NCI-H446 (cell line): Measurements from ENCODE around the gene ITGA7.
"Not testable (repeated sequence)": the region's sequence is repeated elsewhere in the genome, so short reads cannot be mapped to it uniquely, and the experiment has no call there.

Experiments used
- DNase-seq, 2 experiments: peaks; one replicate each; lab custom pipeline; 2025; lab: John Stamatoyannopoulos, UW

The ITGA7 gene

DNA sequence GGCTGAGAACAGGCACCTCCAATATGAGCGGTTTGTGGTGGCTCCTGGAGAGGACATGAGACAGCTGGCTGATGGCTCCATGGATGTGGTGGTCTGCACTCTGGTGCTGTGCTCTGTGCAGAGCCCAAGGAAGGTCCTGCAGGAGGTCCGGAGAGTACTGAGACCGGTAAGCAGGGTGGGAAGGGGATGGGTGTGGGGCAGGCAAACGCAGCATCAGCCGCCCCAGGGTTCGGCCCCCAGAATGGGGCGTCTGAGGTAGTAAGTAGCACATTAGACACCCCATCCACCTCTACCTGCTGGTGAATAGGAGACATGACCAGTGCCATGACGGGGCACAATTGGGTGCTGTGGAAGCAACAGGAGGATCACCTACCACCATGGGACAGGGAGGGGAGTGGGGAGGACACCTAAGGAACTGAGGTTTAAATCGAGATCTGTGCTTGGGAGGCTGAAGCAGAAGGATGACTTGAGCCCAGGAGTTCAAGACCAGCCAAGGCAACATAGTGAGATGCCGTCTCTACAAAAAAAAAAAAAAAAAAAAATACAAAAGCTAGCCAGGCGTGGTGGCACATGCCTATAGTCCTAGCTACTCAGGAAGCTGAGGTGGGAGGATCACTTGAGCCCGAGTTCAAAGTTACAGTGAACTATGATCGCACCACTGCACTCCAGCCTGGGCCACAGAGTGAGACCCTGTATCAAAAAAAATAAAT lies 25.5 kb downstream of the ITGA7 start:
- DNase-seq = no peak

DNA sequence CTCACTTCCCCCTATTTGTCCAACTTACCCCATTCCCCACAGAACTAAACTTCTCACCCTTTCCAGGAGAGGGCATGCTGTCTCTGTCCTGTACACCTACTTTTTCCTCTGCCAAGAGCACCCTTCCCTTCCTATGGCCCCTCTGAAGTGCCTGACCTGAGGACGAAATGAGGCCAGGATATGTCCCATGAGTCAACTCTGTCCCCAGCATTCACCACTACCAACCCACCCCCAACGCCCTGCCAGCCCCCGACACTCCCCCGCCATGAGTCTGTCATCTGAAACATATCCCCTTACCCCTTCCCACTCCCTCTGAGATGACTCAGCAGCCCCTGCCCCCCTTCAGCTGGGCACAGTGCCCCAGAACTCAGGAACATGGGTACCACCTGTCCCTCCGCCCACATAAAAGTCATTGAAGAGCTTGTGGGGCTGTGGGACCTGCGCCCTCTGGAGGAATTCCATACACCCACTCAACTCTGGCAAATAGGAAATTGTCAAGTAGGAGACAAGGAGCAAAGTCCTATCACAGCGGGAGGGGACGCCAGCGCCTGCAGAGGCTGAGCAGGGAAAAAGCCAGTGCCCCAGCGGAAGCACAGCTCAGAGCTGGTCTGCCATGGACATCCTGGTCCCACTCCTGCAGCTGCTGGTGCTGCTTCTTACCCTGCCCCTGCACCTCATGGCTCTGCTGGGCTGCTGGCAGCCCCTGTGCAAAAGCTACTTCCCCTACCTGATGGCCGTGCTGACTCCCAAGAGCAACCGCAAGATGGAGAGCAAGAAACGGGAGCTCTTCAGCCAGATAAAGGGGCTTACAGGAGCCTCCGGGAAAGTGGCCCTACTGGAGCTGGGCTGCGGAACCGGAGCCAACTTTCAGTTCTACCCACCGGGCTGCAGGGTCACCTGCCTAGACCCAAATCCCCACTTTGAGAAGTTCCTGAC lies 26.3 kb downstream of the ITGA7 start:
- DNase-seq = peak; percentile 50 to 61

DNA sequence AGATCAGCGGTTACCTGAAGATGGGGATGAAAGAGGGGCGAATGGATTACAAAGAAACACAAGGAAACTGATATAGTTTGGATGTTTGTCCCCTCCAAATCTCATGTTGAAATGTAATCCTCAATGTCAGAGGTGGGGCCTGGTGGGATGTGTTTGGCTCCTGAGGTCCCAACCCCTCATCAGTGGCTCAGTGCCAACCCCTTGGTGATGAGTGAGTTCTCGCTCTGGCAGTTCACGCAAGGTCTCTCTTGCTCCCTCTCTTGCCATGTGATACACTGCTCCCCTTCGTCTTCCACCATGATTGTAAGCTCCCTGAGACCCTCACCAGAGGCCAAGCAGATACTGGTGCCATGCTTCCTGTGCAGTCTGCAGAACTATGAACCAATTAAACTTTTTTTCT lies 28.0 kb downstream of the ITGA7 start:
- no peak for DNase-seq

DNA sequence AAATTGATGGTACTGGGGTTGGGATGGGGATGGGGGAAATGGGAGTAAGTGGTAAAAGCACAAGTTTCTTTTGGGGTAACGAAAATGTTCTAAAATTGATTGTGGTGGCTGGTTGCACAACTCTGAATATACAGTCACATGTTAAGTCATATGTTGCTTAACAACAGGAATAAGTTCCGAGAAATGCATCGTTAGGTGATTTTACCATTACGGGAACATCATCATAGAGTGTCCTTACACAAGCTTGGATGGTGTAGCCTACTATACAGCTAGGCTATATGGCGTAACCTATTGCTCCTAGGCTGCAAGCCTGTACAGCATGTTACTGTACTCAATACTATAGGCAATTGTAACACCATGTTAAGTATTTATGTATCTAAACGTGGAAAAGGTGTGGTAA lies 31.0 kb downstream of the ITGA7 start:
- DNase-seq = no peak

DNA sequence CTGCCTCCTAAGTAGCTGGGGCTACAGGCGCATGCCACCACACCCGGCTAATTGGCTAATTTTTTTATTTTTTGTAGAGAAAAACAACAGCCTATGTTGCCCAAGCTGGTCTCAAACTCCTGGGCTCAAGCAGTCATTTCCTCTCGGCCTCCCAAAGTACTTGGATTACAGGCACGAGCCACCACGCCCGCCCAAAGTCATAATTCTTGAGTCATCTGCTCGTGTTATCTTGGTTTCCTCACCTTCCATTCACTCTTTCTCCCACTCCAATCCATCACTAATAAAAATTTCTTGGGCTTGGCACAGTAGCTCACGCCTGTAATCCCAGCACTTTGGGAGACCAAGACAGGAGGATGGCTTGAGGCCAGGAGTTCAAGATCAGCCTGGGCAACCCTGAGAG lies 32.0 kb downstream of the ITGA7 start:
- no peak for DNase-seq

DNA sequence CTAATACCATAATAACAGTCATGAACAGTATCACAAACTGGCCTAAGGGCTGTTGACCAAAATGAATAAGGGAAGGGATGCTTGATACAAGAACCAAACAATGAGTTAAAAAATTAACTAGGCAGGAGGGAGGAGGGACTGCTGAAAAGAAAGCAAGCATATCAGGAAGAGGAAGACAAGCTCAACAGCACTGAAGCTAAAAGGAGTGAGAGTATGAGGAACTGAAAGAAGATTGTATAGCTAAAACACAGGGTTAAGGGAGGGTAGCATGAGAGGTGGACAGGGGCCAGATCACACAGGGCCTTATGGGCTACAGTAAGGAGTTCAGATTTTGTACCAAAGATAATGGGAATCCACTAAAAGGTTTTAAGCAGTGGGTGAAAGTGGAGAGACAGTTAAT lies 34.1 kb downstream of the ITGA7 start:
- no peak for DNase-seq

DNA sequence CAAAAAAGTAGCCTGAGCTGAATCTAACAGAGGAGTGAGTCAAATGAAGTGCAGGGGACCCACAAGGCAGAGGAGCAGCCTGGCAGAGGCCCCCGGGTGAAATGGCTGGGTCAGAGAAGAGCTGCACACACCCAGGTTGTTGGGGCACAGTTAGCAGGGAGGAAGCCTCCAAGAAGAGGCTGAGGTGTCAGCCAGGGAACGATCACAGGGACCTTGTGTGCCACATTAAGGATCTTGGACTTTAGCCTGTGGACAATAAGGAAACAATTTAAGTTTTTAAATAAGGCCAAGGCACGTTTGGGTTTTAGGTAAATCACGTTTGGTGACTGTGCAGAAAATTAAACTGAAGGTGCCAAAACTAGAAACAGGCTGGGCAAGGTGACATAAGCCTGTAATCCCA lies 36.0 kb downstream of the ITGA7 start:
- no peak for DNase-seq

DNA sequence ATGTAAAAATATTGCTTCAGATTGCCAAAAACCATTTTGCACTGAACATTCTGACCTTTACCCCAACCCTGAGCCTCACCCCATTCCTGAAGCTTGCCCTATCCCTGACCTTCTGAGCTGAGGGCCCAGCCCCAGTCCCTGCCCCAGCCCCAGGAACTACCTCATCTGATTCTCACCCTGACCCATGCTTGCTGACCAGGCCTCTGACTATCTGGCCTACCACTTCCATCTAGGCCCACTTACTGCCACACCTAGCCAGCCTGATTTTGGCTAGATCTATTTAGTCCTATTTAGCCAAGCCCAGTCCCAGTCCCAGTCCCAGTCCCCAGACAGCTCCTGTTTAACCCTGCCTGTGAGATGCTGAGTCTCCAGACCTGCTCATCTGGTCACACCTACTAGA lies 37.4 kb downstream of the ITGA7 start:
- DNase-seq = no peak

DNA sequence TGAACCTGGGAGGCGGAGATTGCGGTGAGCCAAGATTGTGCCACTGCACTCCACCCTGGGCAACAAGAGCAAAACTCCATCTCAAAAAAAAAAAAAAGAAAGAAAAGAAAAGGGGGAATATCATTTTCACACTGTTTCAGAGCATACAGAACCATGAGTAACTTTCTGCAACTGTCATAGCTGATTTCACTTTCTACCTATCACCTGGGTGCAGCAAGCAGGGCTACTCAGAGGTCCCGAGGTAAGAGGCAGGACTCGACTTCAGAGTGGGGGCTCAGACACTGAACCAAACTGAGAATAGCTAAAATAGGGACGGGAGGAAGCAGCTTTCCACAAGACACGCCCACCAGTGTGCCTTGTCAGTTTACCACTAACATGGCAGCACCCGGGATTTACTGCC lies 41.2 kb downstream of the ITGA7 start:
- DNase-seq = no peak

DNA sequence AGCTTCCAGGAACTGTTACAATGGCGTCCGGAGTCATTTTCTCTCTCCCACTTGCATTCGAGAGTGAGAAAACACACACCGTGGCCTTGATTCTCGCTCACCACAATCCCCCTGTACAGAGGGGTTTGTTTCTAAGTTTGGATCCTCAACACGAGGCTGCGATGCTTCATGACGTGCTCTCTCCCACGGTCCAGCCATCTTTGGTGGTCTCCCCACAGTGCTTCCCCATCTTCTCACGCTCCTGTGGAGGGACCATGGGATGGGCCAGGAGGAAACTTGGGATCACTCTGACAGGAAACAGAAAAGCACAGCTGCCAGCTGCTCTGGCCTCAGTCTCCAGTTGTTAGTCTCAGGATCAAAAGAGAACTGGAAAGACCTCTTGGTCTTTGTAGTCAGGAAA lies 42.9 kb downstream of the ITGA7 start:
- DNase-seq = no peak

DNA sequence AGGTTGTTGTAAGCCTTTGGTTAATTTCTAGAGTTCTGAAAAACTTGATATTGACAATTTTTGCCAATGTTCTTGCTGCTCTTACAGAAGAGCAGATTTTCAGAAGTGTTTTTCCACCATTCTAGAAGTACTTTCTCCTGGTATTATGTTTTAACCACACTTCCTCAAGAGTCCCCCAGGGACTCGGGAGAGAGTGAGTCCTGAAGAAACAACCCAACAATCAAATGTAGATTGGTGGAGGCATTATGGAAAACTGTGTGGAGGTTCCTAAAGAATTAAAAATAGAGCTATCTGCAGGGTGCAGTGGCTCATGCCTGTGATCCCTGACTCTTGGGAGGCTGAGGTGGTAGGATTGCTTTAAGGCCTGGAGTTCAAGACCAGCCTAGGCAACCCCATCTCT lies 44.3 kb downstream of the ITGA7 start:
- no peak for DNase-seq

DNA sequence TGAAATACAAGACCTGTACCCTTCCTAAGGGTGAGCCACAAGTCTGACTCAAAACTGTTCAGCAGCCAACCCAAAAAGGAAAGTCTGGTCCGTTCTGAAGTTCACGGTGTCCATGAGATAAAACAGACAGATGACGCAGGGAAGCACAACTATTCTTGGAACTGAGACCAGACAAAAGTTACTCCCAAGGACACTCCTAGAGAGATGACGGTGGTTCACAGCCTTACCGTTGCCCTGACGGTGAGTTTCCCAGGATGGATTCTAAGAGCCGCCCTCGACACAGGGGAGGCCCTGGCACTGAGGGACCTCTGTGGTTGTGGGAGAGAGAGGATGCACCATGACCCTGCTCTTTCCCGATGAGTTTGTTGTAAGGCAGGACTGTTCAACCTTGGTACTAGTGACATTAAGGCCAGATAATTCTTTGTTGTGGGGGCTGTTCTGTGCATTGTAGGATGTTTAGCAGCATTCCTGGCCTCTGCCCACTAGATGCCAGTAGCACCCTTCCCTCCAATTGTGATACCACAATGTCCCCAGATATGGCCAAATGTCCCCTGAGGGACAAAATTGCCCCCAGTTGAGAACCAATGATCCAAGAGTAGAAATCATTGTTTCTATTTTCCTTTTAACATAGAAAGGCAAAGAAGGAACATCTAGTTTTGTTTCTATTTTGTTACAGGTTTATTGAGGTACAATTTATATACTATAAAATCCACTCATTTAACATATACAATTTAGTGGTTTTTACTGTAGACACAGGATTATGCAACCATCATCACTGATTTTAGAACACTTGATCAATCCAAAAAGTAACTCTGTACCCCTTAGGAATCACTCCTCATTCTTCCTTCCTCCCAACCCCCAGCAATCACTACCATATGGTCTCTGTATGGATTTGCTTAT lies 48.0 kb downstream of the ITGA7 start:
- peak in 1 of 2 experiments; percentile 61 for DNase-seq

DNA sequence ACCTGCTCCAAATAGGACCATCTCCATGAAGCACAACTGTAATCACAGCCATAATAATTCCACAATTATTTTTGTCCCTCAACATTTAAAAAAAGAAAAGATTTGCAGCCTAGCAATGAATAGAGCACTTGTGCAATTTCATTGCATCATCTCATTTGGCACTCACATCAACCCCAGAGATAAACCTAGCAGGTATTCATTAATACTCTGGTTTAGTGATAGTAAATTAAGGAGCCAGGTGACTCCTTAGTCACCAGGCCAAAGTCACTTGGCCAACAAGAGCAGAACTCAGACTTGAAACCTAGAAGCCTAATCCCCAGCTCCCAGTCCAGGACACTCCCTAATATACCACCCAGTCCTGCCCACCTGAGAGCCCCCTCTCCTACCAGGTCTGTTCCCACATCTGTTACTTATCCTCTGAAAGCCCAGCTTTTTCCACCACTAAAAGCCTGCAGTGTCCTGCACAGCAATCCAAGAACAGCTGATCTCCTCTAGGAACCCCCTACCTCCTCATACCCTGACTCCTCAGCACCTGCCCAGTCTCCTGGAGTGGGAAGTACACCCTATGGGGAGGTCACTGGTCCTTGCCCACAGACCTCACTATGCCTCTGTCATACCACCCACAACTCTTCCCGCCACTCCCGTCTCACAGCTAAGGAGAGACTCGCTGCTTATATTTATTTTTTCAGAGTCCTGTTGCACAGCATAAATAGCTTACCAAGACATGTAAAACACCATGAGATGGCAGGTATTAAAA lies 48.9 kb downstream of the ITGA7 start:
- DNase-seq = no peak

DNA sequence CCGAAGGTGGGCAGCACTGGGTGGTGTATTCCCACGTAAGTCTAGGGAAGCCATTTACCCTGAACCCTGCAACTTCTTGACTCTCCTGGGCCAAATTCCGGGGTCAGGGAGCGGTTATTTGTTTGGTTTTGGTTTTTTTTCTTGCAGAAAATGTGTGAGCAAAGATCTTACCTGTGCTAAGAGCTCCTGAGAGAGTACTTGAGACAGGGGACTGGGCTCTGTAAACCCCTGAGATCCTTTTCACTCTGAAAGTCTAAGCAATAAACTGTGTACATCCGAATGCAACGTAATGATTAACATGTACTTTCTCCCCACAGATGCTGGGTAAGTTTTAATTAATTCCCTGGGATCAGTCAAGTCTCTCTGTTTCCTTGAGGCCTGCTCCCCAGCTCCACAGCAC lies 49.5 kb downstream of the ITGA7 start:
- DNase-seq = no peak

DNA sequence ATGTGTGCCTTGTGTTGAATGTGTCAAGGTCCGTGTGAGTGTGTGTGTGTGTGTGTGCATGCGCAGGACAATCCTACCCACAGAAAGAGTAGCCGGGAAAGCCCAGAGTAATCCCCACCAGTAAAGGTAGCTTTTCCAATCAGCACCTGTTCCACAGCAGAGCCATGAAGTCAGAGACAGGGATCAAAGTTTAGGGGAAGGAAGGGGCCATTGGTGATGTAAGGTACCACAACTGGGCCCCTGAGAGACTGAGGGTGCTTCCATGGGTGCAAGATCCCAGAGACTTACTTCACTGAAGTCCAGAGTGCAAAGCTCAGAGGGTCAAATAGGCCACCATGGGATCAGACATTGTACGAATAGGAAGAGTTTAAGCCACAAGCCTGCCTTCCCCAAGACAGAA lies 50.5 kb downstream of the ITGA7 start:
- no peak for DNase-seq

DNA sequence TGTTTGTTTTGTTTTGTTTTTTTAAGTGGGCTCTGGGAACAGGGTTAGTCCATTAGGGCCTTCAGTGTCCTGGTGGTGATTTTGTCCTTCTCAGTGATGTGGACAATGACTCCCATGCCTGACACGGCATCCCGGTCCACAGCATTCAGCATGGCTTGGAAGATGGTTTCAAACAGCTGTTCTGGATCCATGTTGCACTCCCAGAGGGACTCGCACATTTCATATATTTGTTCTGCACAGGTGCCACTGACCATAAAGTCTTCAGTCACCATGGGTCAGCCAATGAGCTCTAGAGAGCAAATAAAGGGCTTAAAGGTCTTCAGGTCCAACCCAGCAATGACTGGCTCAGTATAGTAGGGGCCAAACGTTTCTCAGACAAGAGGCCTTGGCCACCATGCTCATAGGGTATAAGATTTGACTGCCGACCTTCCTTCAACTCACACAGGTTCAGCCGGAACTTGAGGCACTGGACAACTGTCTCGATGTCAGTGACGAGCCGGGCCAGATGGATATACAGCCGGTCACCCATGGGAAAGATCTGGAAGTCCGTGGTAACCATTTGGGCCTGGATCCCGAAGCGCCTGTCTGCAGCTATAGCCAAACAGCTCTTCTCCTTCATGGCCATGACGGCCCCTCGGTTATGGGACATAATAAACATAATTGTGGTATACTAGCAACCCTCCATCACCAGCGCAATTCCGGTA lies 53.0 kb downstream of the ITGA7 start:
- DNase-seq = no peak

DNA sequence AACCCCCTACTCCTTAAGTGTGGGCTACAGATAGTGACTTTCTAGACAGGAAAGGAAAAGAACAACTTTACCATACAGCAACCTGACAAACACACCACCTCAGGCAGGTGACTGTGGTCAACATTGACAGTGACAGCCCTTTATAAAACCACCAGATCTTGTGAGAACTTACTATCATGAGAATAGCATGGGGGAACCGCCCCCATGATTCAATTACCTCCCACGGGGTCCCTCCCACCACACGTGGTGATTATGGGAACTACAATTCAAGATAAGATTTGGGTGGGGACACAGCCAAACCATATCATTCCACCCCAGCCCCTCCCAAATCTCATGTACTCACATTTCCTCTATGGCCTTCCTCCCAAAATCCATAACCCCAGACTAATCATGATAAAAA lies 54.7 kb downstream of the ITGA7 start:
- DNase-seq = no peak

DNA sequence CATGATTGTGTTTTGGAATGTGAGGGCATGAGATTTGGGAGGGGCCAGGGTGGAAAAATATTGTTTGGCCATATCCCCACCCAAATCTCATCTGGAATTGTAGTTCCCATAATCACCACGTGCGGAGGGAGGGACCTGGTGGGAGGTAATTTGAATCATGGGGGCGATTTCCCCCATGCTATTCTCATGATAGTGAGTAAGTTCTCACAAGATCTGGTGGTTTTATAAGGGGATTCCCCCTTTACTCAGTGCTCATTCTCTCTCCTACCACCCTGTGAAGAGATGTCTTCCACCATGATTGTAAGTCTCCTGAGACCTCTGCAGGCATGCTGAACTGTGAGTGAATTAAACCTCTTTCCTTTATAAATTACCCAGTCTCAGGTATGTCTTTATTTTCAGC lies 55.4 kb downstream of the ITGA7 start:
- DNase-seq = no peak

DNA sequence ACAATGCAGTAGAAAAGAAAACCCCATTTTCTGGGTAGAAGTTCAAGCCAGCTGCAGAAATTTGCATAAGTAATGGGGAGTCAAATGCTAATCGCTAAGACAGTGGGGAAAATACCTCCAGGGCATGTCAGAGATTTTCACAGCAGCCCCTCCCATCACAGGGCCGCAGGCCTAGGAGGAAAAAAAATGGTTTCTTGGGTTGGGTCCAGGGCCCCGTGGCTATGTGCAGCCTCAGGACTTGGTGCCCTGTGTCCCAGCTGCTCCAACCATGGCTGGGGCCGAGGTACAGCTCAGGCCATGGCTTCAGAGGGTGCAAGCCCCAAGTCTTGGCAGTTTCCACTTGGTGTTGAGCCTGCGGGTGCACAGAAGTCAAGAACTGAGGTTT lies 56.4 kb downstream of the ITGA7 start:
- no peak for DNase-seq

DNA sequence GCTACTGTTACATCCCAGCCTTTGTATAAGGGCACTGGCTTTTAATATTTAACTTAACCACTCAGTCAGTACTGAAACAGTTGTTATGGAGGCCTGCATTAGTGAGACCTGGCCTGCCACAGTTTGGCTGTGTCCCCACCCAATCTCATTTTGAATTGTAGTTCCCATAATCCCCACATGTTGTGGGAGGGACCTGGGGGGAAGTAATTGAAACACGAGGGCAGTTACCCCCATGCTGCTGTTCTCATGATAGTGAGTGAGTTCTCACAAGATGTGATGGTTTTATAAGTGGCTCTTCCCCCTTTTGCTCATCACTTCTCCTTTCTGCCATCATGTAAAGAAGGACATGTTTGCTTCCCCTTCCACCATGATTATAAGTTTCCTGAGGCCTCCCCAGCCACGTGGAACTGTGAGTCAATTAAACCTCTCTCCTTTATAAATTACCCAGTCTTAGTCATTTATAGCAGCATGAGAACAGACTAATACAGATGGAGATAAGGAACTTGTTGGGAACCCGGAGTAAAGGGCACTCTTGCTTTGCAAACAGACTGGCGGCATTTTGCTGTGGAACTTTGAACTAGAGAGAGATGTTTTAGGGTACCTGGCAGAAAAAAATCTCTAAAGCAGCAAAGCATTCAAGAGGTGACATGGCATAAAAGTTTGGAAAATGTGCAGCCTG lies 56.9 kb downstream of the ITGA7 start:
- DNase-seq = not testable (repeated sequence)
